HG02870 (cell line): ENCODE results near the gene GBGT1.
"Not testable (repeated sequence)": the region's sequence is repeated elsewhere in the genome, so short reads cannot be mapped to it uniquely, and the experiment has no call there.

Experiments used
- ATAC-seq: cut with Tn5 transposase; IDR thresholded peaks from one replicate; pipeline ENCODE4 v1.9.1; 2021; ENCODE audit warnings: mild to moderate bottlenecking, moderate library complexity; ENCODE audit not compliant: unreplicated experiment

GBGT1 gene

GRCh38 chr9:133199648-133200321, 36.1 kb upstream of the GBGT1 start:
- no peak for ATAC-seq

- ATAC-seq: no peak
Measured at GRCh38 chr9:133195029-133195428, 31.3 kb upstream of the GBGT1 start.

GRCh38 chr9:133194597-133194996, 30.9 kb upstream of the GBGT1 start:
- no peak for ATAC-seq

GRCh38 chr9:133191989-133192388, 28.3 kb upstream of the GBGT1 start:
- ATAC-seq: no peak

- no peak for ATAC-seq
Measured at GRCh38 chr9:133189826-133190225, 26.1 kb upstream of the GBGT1 start.

GRCh38 chr9:133188843-133189180, 25.1 kb upstream of the GBGT1 start:
- ATAC-seq: no peak

- no peak for ATAC-seq
Measured at GRCh38 chr9:133188006-133188842, 24.5 kb upstream of the GBGT1 start.

- ATAC-seq: no peak
Measured at GRCh38 chr9:133187561-133188005, 23.9 kb upstream of the GBGT1 start.

- no peak for ATAC-seq
Measured at GRCh38 chr9:133186736-133187135, 23.0 kb upstream of the GBGT1 start.

- no peak for ATAC-seq
Measured at GRCh38 chr9:133184971-133185370, 21.3 kb upstream of the GBGT1 start.

- no peak for ATAC-seq
Measured at GRCh38 chr9:133182151-133182550, 18.4 kb upstream of the GBGT1 start.

- no peak for ATAC-seq
Measured at GRCh38 chr9:133181561-133181960, 17.8 kb upstream of the GBGT1 start.

- ATAC-seq: no peak
Measured at GRCh38 chr9:133180953-133181352, 17.2 kb upstream of the GBGT1 start.

GRCh38 chr9:133173056-133173455, 9.3 kb upstream of the GBGT1 start:
- no peak for ATAC-seq

- no peak for ATAC-seq
Measured at GRCh38 chr9:133171161-133171961, 7.6 kb upstream of the GBGT1 start.

GRCh38 chr9:133170716-133171115, 7.0 kb upstream of the GBGT1 start:
- ATAC-seq: no peak

GRCh38 chr9:133169687-133170086, 6.0 kb upstream of the GBGT1 start:
- ATAC-seq: not testable (repeated sequence)

GRCh38 chr9:133169102-133169501, 5.4 kb upstream of the GBGT1 start:
- no peak for ATAC-seq

GRCh38 chr9:133168432-133168831, 4.7 kb upstream of the GBGT1 start:
- no peak for ATAC-seq

- no peak for ATAC-seq
Measured at GRCh38 chr9:133167769-133168168, 4.1 kb upstream of the GBGT1 start.

- ATAC-seq: no peak
Measured at GRCh38 chr9:133167096-133167730, 3.5 kb upstream of the GBGT1 start.
